ENCODE data around the gene LIM2.

Gene LIM2

GRCh38 chr19:51387924-51388389 lies at the start of gene LIM2:
Gene LIM2, minus strand, starts transcription at chr19:51387974. Its CDS starts 531 bp downstream, at chr19:51387443.
- H3K27me3 ChIP-seq (ENCODE audit: insufficient read depth, poor library complexity, severe bottlenecking) = no peaks in the 10 kb centered on the region
- DNase-seq (ENCODE audit: low spot score) (no peak), ATAC-seq (ENCODE audit: low read depth) (no peak)
- H3K9me3 ChIP-seq (ENCODE audit: severe bottlenecking) = no peaks in the 10 kb centered on the region
- H3K4me1 ChIP-seq (ENCODE audit: insufficient read depth, poor library complexity, severe bottlenecking) = no peaks in the 10 kb centered on the region
- no peak within 1 kb of the TSS for H3K27ac ChIP-seq (ENCODE audit: poor library complexity, severe bottlenecking)
- H3K4me3 ChIP-seq (ENCODE audit: severe bottlenecking) = no peak within 1 kb of the TSS
- H3K36me3 ChIP-seq (ENCODE audit: low read depth) = no peaks in the 10 kb centered on the region
- TF ChIP-seq CTCF (IDR thresholded peaks at IDR 0.05; ENCODE audit: poor library complexity, severe bottlenecking) = no peak

GRCh38 chr19:51434456-51434855 lies 46.7 kb upstream of the LIM2 start:
- no peak overlapping the region for H3K27ac ChIP-seq (ENCODE audit: poor library complexity, severe bottlenecking)
- no peaks in the 10 kb centered on the region for H3K4me1 ChIP-seq (ENCODE audit: insufficient read depth, poor library complexity, severe bottlenecking)
- TF ChIP-seq CTCF (IDR thresholded peaks at IDR 0.05; ENCODE audit: poor library complexity, severe bottlenecking) = no peak
- DNase-seq (ENCODE audit: low spot score) = no peak
- ATAC-seq (ENCODE audit: low read depth) = no peak
- no peak overlapping the region for H3K4me3 ChIP-seq (ENCODE audit: severe bottlenecking)
- H3K36me3 ChIP-seq (ENCODE audit: low read depth) = no peaks in the 10 kb centered on the region
- no peaks in the 10 kb centered on the region for H3K9me3 ChIP-seq (ENCODE audit: severe bottlenecking)
- peaks cover 6% of the 10 kb centered on the region for H3K27me3 ChIP-seq (ENCODE audit: insufficient read depth, poor library complexity, severe bottlenecking)

- Histone ChIP-seq H3K27ac (ENCODE audit: poor library complexity, severe bottlenecking) (no peak overlapping the region), H3K9me3 (ENCODE audit: severe bottlenecking) (no peaks in the 10 kb centered on the region), H3K27me3 (ENCODE audit: insufficient read depth, poor library complexity, severe bottlenecking) (peaks cover 6% of the 10 kb centered on the region), H3K36me3 (ENCODE audit: low read depth) (no peaks in the 10 kb centered on the region), H3K4me1 (ENCODE audit: insufficient read depth, poor library complexity, severe bottlenecking) (no peaks in the 10 kb centered on the region), H3K4me3 (ENCODE audit: severe bottlenecking) (no peak overlapping the region)
- ATAC-seq (ENCODE audit: low read depth) = no peak
- TF ChIP-seq CTCF (IDR thresholded peaks at IDR 0.05; ENCODE audit: poor library complexity, severe bottlenecking) = no peak
- no peak for DNase-seq (ENCODE audit: low spot score)
Measured at GRCh38 chr19:51433043-51433442, 45.3 kb upstream of the LIM2 start.

GRCh38 chr19:51431124-51431523 lies 43.4 kb upstream of the LIM2 start:
- Histone ChIP-seq H3K27ac (ENCODE audit: poor library complexity, severe bottlenecking) (no peak overlapping the region), H3K4me1 (ENCODE audit: insufficient read depth, poor library complexity, severe bottlenecking) (no peaks in the 10 kb centered on the region), H3K9me3 (ENCODE audit: severe bottlenecking) (no peaks in the 10 kb centered on the region), H3K27me3 (ENCODE audit: insufficient read depth, poor library complexity, severe bottlenecking) (peaks cover 6% of the 10 kb centered on the region), H3K36me3 (ENCODE audit: low read depth) (no peaks in the 10 kb centered on the region), H3K4me3 (ENCODE audit: severe bottlenecking) (no peak overlapping the region)
- no peak for TF ChIP-seq CTCF (IDR thresholded peaks at IDR 0.05; ENCODE audit: poor library complexity, severe bottlenecking)
- ATAC-seq (ENCODE audit: low read depth) (no peak), DNase-seq (ENCODE audit: low spot score) (no peak)

GRCh38 chr19:51430221-51430620 lies 42.4 kb upstream of the LIM2 start:
- ATAC-seq (ENCODE audit: low read depth) = no peak
- TF ChIP-seq CTCF (IDR thresholded peaks at IDR 0.05; ENCODE audit: poor library complexity, severe bottlenecking) = no peak
- H3K4me3 ChIP-seq (ENCODE audit: severe bottlenecking) = no peak overlapping the region
- no peaks in the 10 kb centered on the region for H3K4me1 ChIP-seq (ENCODE audit: insufficient read depth, poor library complexity, severe bottlenecking)
- H3K27ac ChIP-seq (ENCODE audit: poor library complexity, severe bottlenecking) = no peak overlapping the region
- no peaks in the 10 kb centered on the region for H3K36me3 ChIP-seq (ENCODE audit: low read depth)
- H3K27me3 ChIP-seq (ENCODE audit: insufficient read depth, poor library complexity, severe bottlenecking) = peaks cover 6% of the 10 kb centered on the region
- no peaks in the 10 kb centered on the region for H3K9me3 ChIP-seq (ENCODE audit: severe bottlenecking)
- no peak for DNase-seq (ENCODE audit: low spot score)

Data from RWPE2 (cell line).